OCI-LY1 (cell line): ENCODE data around the gene TAT.
"Not testable (repeated sequence)": the region's sequence is repeated elsewhere in the genome, so short reads cannot be mapped to it uniquely, and the experiment has no call there.

Source experiments
- H2AFZ ChIP-seq: fragments of 200-600 bp; sonication (generic), shearing (Covaris generic); 2 replicates; pipeline ENCODE4 v1.6.0; 2014; ENCODE audit warnings: antibody characterized with exemption, mild to moderate bottlenecking, low read length
- H3F3A ChIP-seq: fragments of 200-600 bp; sonication (generic), shearing (Covaris generic); 2 replicates; pipeline ENCODE4 v1.6.0; 2014; ENCODE audit warnings: mild to moderate bottlenecking, antibody characterized with exemption, low read length, moderate library complexity; ENCODE audit not compliant: insufficient read depth
- H3K27ac ChIP-seq: fragments of 200-600 bp; sonication (generic); 2 replicates; pipeline ENCODE4 v1.5.1; 2014; ENCODE audit warnings: low read length, mixed run types, mild to moderate bottlenecking, low read depth; ENCODE audit not compliant: poor library complexity, severe bottlenecking
- H3K27me3 ChIP-seq: fragments of 200-600 bp; sonication (generic); 2 replicates; pipeline ENCODE4 v1.6.0; 2014; ENCODE audit warnings: antibody characterized with exemption, mild to moderate bottlenecking, low read length, moderate library complexity; ENCODE audit not compliant: insufficient read depth
- H3K36me3 ChIP-seq: fragments of 200-600 bp; sonication (generic); 2 replicates; pipeline ENCODE4 v1.6.1; 2014; ENCODE audit warnings: mild to moderate bottlenecking, antibody characterized with exemption, low read length, moderate library complexity, mixed read lengths; ENCODE audit not compliant: insufficient read depth
- H3K4me1 ChIP-seq: fragments of 200-600 bp; sonication (generic); 2 replicates; pipeline ENCODE4 v1.5.1; 2014; ENCODE audit warnings: mild to moderate bottlenecking, low read length, moderate library complexity; ENCODE audit not compliant: insufficient read depth, severe bottlenecking
- H3K4me2 ChIP-seq: fragments of 200-600 bp; sonication (generic), shearing (Covaris generic); 2 replicates; pipeline ENCODE4 v1.6.1; 2014; ENCODE audit warnings: low read length
- H3K4me3 ChIP-seq: fragments of 200-600 bp; sonication (generic); 2 replicates; pipeline ENCODE4 v1.5.1; 2014; ENCODE audit warnings: low read length, low read depth, mild to moderate bottlenecking, mixed read lengths; ENCODE audit not compliant: poor library complexity, severe bottlenecking
- H3K79me2 ChIP-seq: fragments of 200-600 bp; shearing (Covaris generic); 2 replicates; pipeline ENCODE4 v1.6.1; 2016; ENCODE audit warnings: mixed run types, low read length, mixed read lengths; ENCODE audit not compliant: insufficient read depth
- H3K9ac ChIP-seq: fragments of 200-600 bp; sonication (generic), shearing (Covaris generic); 2 replicates; pipeline ENCODE4 v1.6.1; 2014; ENCODE audit warnings: mild to moderate bottlenecking, low read length, mixed read lengths
- H3K9me2 ChIP-seq: fragments of 200-600 bp; sonication (generic), shearing (Covaris generic); 2 replicates; pipeline ENCODE4 v1.6.1; 2014; ENCODE audit warnings: low read depth, mild to moderate bottlenecking, low read length, mixed read lengths
- H3K9me3 ChIP-seq: fragments of 200-600 bp; shearing (Covaris generic); 2 replicates; pipeline ENCODE4 v1.6.1; 2014; ENCODE audit warnings: low read length, mixed read lengths
- H4K20me1 ChIP-seq: fragments of 200-600 bp; sonication (generic), shearing (Covaris generic); 2 replicates; pipeline ENCODE4 v1.6.0; 2016; ENCODE audit warnings: mild to moderate bottlenecking, low read length; ENCODE audit not compliant: insufficient read depth
- EZH2 ChIP-seq: fragments of 200-600 bp; sonication (generic), shearing (Covaris generic); IDR thresholded peaks from 2 replicates; pipeline ENCODE4 v1.8.0; 2017; ENCODE audit warnings: borderline replicate concordance, mixed run types, mild to moderate bottlenecking, antibody characterized with exemption, low read length, moderate library complexity, mixed read lengths
- TF ChIP-seq, protein P1 (sequence below): fragments of 200-600 bp; sonication (generic), shearing (Covaris generic); IDR thresholded peaks from 2 replicates; pipeline ENCODE4 v1.5.1; 2017; ENCODE audit warnings: mild to moderate bottlenecking, antibody characterized with exemption, low read length, moderate library complexity, mixed read lengths

Gene TAT

GRCh38 chr16:71623597-71623996, 46.7 kb upstream of the TAT start:
- no peak overlapping the region for H3K4me3 ChIP-seq
- H3K9me3 ChIP-seq: no peaks in the 10 kb centered on the region
- TF ChIP-seq, protein P1, sequence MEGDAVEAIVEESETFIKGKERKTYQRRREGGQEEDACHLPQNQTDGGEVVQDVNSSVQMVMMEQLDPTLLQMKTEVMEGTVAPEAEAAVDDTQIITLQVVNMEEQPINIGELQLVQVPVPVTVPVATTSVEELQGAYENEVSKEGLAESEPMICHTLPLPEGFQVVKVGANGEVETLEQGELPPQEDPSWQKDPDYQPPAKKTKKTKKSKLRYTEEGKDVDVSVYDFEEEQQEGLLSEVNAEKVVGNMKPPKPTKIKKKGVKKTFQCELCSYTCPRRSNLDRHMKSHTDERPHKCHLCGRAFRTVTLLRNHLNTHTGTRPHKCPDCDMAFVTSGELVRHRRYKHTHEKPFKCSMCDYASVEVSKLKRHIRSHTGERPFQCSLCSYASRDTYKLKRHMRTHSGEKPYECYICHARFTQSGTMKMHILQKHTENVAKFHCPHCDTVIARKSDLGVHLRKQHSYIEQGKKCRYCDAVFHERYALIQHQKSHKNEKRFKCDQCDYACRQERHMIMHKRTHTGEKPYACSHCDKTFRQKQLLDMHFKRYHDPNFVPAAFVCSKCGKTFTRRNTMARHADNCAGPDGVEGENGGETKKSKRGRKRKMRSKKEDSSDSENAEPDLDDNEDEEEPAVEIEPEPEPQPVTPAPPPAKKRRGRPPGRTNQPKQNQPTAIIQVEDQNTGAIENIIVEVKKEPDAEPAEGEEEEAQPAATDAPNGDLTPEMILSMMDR: no peak
- TF ChIP-seq EZH2: no peak
- no peaks in the 10 kb centered on the region for H3F3A ChIP-seq
- no peaks in the 10 kb centered on the region for H3K27me3 ChIP-seq
- no peak overlapping the region for H3K4me2 ChIP-seq
- no peak overlapping the region for H3K9ac ChIP-seq
- no peak overlapping the region for H2AFZ ChIP-seq
- no peak overlapping the region for H3K27ac ChIP-seq
- H3K4me1 ChIP-seq: no peaks in the 10 kb centered on the region
- H3K9me2 ChIP-seq: no peaks in the 10 kb centered on the region
- no peaks in the 10 kb centered on the region for H4K20me1 ChIP-seq
- no peaks in the 10 kb centered on the region for H3K36me3 ChIP-seq
- no peaks in the 10 kb centered on the region for H3K79me2 ChIP-seq

GRCh38 chr16:71622088-71622487, 45.2 kb upstream of the TAT start:
- Histone ChIP-seq H2AFZ (no peak overlapping the region), H3K4me1 (no peaks in the 10 kb centered on the region), H3K4me2 (no peak overlapping the region), H3K27ac (no peak overlapping the region), H3K27me3 (no peaks in the 10 kb centered on the region), H3K9ac (no peak overlapping the region), H3F3A (no peaks in the 10 kb centered on the region), H4K20me1 (no peaks in the 10 kb centered on the region), H3K9me3 (no peaks in the 10 kb centered on the region), H3K36me3 (no peaks in the 10 kb centered on the region), H3K79me2 (no peaks in the 10 kb centered on the region), H3K4me3 (no peak overlapping the region), H3K9me2 (no peaks in the 10 kb centered on the region)
- no peak for TF ChIP-seq EZH2
- TF ChIP-seq, protein P1: no peak

DNA sequence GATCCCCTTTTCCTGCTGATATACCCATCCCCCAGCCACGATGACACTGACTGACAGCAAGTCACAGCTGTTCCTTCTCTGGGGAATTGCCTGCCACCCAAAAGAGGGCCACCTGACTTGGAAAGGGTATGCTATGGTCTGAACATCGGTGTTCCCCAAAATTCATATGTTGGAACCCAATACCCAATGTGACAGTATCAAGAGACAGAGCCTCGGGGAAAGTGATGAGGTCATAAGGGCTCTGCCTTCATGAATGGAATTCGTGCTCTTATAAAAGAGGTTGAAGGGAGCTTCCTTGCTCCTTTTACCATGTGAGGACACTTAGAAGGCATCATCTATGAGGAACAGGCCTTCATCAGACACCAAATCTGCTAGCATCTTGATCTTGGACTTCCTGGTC, 41.5 kb upstream of the TAT start:
- H3K9ac ChIP-seq: no peak overlapping the region
- H3K9me2 ChIP-seq: no peaks in the 10 kb centered on the region
- no peaks in the 10 kb centered on the region for H3K4me1 ChIP-seq
- no peaks in the 10 kb centered on the region for H3K79me2 ChIP-seq
- H2AFZ ChIP-seq: no peak overlapping the region
- H3K4me2 ChIP-seq: no peak overlapping the region
- H4K20me1 ChIP-seq: no peaks in the 10 kb centered on the region
- no peak for TF ChIP-seq EZH2
- TF ChIP-seq, protein P1: no peak
- H3K9me3 ChIP-seq: no peaks in the 10 kb centered on the region
- H3K36me3 ChIP-seq: no peaks in the 10 kb centered on the region
- H3F3A ChIP-seq: no peaks in the 10 kb centered on the region
- H3K27ac ChIP-seq: no peak overlapping the region
- H3K27me3 ChIP-seq: no peaks in the 10 kb centered on the region
- no peak overlapping the region for H3K4me3 ChIP-seq

DNA sequence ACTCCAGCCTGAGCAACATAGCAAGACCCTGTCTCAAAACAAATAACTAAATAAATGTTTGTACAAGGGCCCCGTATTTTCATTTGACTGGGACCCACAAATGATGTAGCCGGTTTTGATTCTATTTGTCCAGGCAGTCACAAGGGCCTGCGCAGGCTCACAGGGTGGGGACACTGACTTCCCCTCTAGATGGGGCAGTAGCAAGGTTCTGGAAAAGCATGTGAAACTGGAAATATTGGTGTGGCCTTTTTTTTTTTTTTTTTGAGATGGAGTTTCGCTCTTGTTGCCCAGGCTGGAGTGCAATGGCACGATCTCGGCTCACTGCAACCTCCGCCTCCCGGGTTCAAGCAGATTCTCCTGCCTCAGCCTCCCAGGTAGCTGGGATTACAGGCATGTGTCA, 38.1 kb upstream of the TAT start:
- not testable (repeated sequence) for H3K4me1 ChIP-seq, H3K9me3 ChIP-seq, H3K9ac ChIP-seq, H3K27ac ChIP-seq, H3K4me3 ChIP-seq, H3F3A ChIP-seq, H3K79me2 ChIP-seq, H3K36me3 ChIP-seq, H4K20me1 ChIP-seq, H3K27me3 ChIP-seq, H3K9me2 ChIP-seq, H2AFZ ChIP-seq, H3K4me2 ChIP-seq
